Upper lobe of left lung (tissue), 4 donors: ENCODE measurements around the gene DMD.

Experiments
- POLR2A ChIP-seq, 4 donors: fragments of 450-650 bp; IDR thresholded peaks; one replicate each; pipeline ENCODE4 v1.5.1; 2016 to 2017; ENCODE audit warnings: antibody characterized with exemption in 4 of 4, mild to moderate bottlenecking in 2 of 4
- POLR2AphosphoS5 ChIP-seq, 2 donors: sonication (generic); formaldehyde crosslinking; IDR thresholded peaks; one replicate each; pipeline ENCODE4 v1.5.1; 2017; ENCODE audit warnings: antibody characterized with exemption in 2 of 2
- TF ChIP-seq, protein P1 (sequence below), 6 experiments: fragments of 450-650 bp in 4 of 6; fragments of 200-600 bp in 2 of 6; sonication (generic) in 2 of 6; IDR thresholded peaks; one replicate each; pipeline ENCODE4 v1.5.1; 2016 to 2019; ENCODE audit warnings: antibody characterized with exemption in 6 of 6

DNA sequence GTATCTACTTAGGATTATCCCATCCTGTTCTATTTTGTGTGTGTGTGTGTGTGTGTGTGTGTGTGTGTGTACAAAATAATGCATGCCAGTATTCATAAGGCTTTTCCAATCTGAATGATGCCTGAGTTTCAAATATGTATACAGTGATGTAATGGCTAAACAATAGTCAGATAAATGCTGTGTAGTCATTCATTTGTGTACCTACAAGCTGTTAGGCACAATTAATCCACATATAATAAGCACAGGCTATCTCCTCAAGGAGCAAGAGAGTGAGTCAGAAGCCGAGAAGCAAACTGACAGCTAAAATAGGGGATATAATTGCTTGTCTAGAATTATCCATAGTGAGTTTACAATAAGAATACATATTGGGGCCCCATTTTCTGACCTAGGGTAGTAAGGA is 15.7 kb downstream of the DMD start:
- TF ChIP-seq, protein P1, sequence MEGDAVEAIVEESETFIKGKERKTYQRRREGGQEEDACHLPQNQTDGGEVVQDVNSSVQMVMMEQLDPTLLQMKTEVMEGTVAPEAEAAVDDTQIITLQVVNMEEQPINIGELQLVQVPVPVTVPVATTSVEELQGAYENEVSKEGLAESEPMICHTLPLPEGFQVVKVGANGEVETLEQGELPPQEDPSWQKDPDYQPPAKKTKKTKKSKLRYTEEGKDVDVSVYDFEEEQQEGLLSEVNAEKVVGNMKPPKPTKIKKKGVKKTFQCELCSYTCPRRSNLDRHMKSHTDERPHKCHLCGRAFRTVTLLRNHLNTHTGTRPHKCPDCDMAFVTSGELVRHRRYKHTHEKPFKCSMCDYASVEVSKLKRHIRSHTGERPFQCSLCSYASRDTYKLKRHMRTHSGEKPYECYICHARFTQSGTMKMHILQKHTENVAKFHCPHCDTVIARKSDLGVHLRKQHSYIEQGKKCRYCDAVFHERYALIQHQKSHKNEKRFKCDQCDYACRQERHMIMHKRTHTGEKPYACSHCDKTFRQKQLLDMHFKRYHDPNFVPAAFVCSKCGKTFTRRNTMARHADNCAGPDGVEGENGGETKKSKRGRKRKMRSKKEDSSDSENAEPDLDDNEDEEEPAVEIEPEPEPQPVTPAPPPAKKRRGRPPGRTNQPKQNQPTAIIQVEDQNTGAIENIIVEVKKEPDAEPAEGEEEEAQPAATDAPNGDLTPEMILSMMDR (IDR thresholded peaks at IDR 0.05): no peak
- TF ChIP-seq POLR2AphosphoS5 (IDR thresholded peaks at IDR 0.05) (no peak), POLR2A (IDR thresholded peaks at IDR 0.05) (no peak)
